NCI-H345 (cell line): ENCODE data around the gene PSAP.

ENCODE experiments used
- DNase-seq: peaks from one replicate; lab custom pipeline; 2025; lab: John Stamatoyannopoulos, UW

PSAP gene

DNA sequence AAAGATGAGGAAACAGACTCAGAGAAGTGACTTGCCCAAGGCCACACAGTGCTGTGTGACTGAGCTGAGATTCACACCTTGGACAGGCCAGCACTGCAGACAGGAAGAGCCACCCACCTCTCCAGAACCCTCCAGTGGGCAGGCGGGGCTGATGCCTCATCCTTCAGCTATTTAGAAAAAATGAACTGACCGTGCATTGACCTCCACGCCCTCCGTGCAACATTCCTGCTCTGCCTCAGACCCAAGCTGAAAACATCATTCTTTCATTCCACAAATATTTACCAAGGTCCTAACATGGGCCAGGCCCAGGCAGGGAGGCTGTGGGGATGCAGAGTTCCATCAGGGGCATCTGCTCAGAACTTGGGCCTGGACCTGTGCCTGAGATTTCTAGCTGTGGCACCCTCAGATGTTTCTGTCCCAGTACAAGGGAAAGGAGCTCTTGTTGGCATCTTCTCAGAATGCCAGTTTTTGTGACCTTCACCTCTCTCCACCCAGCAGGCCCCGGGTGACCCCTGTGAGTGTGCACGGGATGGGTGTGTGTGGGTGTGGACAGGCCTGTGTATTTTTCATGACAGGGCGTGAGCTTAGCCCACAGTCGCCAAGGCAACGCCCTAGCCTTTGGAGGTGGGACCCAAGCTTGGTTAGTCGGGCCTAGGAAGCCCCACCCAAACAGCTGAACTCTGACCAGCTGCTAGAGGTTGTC lies 84.2 kb downstream of the PSAP start:
- no peak for DNase-seq
